NK-92 (cell line): ENCODE data around the gene RSPO3.
"Not testable (repeated sequence)": the region's sequence is repeated elsewhere in the genome, so short reads cannot be mapped to it uniquely, and the experiment has no call there.

ENCODE experiments used
- DNase-seq: peaks from one replicate; lab custom pipeline; 2025; ENCODE audit not compliant: unreplicated experiment; lab: John Stamatoyannopoulos, UW

RSPO3 gene

GRCh38 chr6:127118298-127119101 lies at the start of gene RSPO3:
TSS of gene RSPO3 (plus strand) at chr6:127118671. CDS start at chr6:127119193, 522 bp downstream.
- no peak for DNase-seq

GRCh38 chr6:127069659-127070279 lies 48.7 kb upstream of the RSPO3 start:
- DNase-seq: no peak

GRCh38 chr6:127073222-127073621 lies 45.2 kb upstream of the RSPO3 start:
- DNase-seq: no peak

- no peak for DNase-seq
These were observed 42.0 kb upstream of the RSPO3 start for GRCh38 chr6:127076466-127076865.

GRCh38 chr6:127077886-127078285 lies 40.6 kb upstream of the RSPO3 start:
- no peak for DNase-seq

- no peak for DNase-seq
These were observed 39.8 kb upstream of the RSPO3 start for GRCh38 chr6:127078669-127079068.

- no peak for DNase-seq
These were observed 38.8 kb upstream of the RSPO3 start for GRCh38 chr6:127079681-127080080.

GRCh38 chr6:127080081-127080480 lies 38.4 kb upstream of the RSPO3 start:
- DNase-seq: no peak

GRCh38 chr6:127083231-127083962 lies 35.1 kb upstream of the RSPO3 start:
- no peak for DNase-seq

- no peak for DNase-seq
These were observed 34.5 kb upstream of the RSPO3 start for GRCh38 chr6:127083963-127084310.

- DNase-seq: no peak
These were observed 33.3 kb upstream of the RSPO3 start for GRCh38 chr6:127085181-127085580.

GRCh38 chr6:127090051-127090450 lies 28.4 kb upstream of the RSPO3 start:
- DNase-seq: no peak

- no peak for DNase-seq
These were observed 26.0 kb upstream of the RSPO3 start for GRCh38 chr6:127092466-127092865.

- DNase-seq: no peak
These were observed 23.7 kb upstream of the RSPO3 start for GRCh38 chr6:127094791-127095190.

- no peak for DNase-seq
These were observed 22.3 kb upstream of the RSPO3 start for GRCh38 chr6:127096167-127096566.

- DNase-seq: not testable (repeated sequence)
These were observed 21.0 kb upstream of the RSPO3 start for GRCh38 chr6:127097442-127097841.

- no peak for DNase-seq
These were observed 17.8 kb upstream of the RSPO3 start for GRCh38 chr6:127100510-127101140.

GRCh38 chr6:127102299-127102698 lies 16.2 kb upstream of the RSPO3 start:
- DNase-seq: no peak

GRCh38 chr6:127102859-127103258 lies 15.6 kb upstream of the RSPO3 start:
- DNase-seq: no peak

GRCh38 chr6:127103482-127103881 lies 15.0 kb upstream of the RSPO3 start:
- no peak for DNase-seq

- DNase-seq: no peak
These were observed 10.6 kb upstream of the RSPO3 start for GRCh38 chr6:127107916-127108315.

- DNase-seq: no peak
These were observed 7.8 kb upstream of the RSPO3 start for GRCh38 chr6:127110712-127111111.
